Glutamatergic neuron (in vitro differentiated cells): ENCODE measurements around the gene NPHP1. TPM values are rescaled to one million over a fixed set of nuclear protein-coding genes. Genes with fewer than 3 reads are reported as not detected.
"Not testable (repeated sequence)": the region's sequence is repeated elsewhere in the genome, so short reads cannot be mapped to it uniquely, and the experiment has no call there.

Experiments
- DNase-seq: peaks from one replicate; pipeline ENCODE4 v3.0.0; 2022
- H3K27ac Mint-ChIP-seq: one replicate; pipeline ENCODE4 v1.8.0; 2020; ENCODE audit warnings: mild to moderate bottlenecking, mixed read lengths, inconsistent platforms; ENCODE audit not compliant: unreplicated experiment
- H3K27me3 Mint-ChIP-seq: one replicate; pipeline ENCODE4 v1.8.0; 2020; ENCODE audit warnings: mild to moderate bottlenecking, moderate library complexity, mixed read lengths, inconsistent platforms; ENCODE audit not compliant: unreplicated experiment
- H3K36me3 Mint-ChIP-seq: one replicate; pipeline ENCODE4 v1.8.0; 2020; ENCODE audit warnings: mild to moderate bottlenecking, mixed read lengths, inconsistent platforms; ENCODE audit not compliant: unreplicated experiment
- H3K4me1 Mint-ChIP-seq: one replicate; pipeline ENCODE4 v1.8.0; 2020; ENCODE audit warnings: mild to moderate bottlenecking, low read depth, mixed read lengths, inconsistent platforms; ENCODE audit not compliant: unreplicated experiment
- H3K4me3 Mint-ChIP-seq: one replicate; pipeline ENCODE4 v1.8.0; 2020; ENCODE audit warnings: mild to moderate bottlenecking, mixed read lengths, inconsistent platforms; ENCODE audit not compliant: unreplicated experiment
- H3K9me3 Mint-ChIP-seq: one replicate; pipeline ENCODE4 v1.8.0; 2020; ENCODE audit warnings: mild to moderate bottlenecking, moderate library complexity, mixed read lengths, inconsistent platforms; ENCODE audit not compliant: unreplicated experiment
- CTCF ChIP-seq: fragments of 200-600 bp; sonication (generic); IDR thresholded peaks from one replicate; pipeline ENCODE4 v1.5.0; 2021; ENCODE audit not compliant: partially characterized antibody, unreplicated experiment
- long read RNA-seq: library from polyadenylated mRNA; unstranded; transcript quantifications from one replicate; pipeline ENCODE4 v2.0.0, GENCODE V29; 2020; ENCODE audit not compliant: unreplicated experiment
- total RNA-seq: library from RNA; stranded (reverse); fragmentation: NEBNext Ultra II Directional; extraction: Animal tissue kit (Norgen Biotek cat#: 25700); gene quantifications from one replicate; pipeline ENCODE4 v1.2.1, GENCODE V29; 2021; ENCODE audit not compliant: unreplicated experiment

The NPHP1 gene
- 2.5 TPM for total RNA-seq
- long read RNA-seq, partial matches to known transcripts, result 1 of 2 reads
- long read RNA-seq, other reads (novel, unspliced or antisense), result 0 of 2 reads

DNA sequence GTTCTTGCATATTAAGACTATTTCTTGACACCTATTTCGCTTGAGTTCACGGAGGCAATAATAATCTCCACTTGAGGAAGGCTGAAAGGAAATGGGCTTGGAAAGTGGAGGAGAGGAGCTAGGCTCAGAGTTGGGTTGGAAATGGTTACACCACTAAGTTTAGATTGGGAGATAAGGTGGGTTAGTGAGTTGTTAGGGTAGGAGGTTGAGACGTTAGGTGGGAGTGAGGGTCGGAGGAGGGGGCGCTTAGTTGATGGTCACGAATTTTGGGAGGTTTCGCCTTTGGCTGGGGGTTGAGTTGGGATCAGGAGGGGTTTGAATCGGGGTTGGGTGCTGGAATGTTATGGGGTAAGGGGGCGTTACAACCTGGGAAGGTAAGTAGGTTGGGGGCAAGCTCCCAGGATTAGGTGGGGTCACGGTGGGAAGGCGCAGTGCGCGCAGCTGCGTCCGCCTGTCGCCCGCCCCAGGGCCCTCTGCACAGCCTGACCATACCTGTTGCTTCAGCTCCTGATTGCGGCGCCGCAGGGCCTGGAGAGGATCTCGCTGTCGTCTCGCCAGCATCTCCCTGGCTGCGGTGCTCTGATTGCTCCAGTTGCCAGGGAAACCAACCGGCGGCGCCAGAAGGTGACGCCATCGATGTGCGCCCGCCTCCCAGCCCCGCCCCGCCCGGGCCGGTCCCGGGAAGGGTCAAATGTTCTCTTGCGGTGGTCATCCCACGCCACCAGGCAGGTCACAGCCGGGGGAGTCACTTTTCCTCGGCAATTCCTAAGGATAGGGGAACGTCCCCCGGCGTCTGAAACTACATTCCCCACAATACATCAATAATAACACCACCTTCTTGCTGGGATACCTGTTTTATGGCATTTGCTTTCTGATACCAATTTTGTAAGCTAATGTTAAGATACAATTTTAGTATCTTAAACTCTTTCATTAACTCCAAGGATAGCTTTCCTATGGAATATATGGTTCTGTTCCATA lies at the start of gene NPHP1:
NPHP1 (minus strand) TSS at position 606 of the 978 bp plus-strand sequence; CDS start at position 561, 45 bp downstream.
- Mint-ChIP-seq H3K27me3 (peaks cover 2% of the 10 kb centered on the region), H3K4me3 (peak within 1 kb of the TSS; percentile 90), H3K27ac (peak within 1 kb of the TSS; percentile 20), H3K4me1 (no peaks in the 10 kb centered on the region), H3K9me3 (peaks cover 2% of the 10 kb centered on the region), H3K36me3 (peaks cover 2% of the 10 kb centered on the region)
- no peak for TF ChIP-seq CTCF
- peak; percentile 95 for DNase-seq

- not testable (repeated sequence) for H3K4me1 Mint-ChIP-seq, H3K4me3 Mint-ChIP-seq, H3K36me3 Mint-ChIP-seq, H3K27ac Mint-ChIP-seq, H3K27me3 Mint-ChIP-seq, H3K9me3 Mint-ChIP-seq, DNase-seq
Measured at GRCh38 chr2:110248081-110248795, 43.4 kb upstream of the NPHP1 start.

- not testable (repeated sequence) for H3K4me3 Mint-ChIP-seq
Measured at GRCh38 chr2:110245488-110246435, 40.9 kb upstream of the NPHP1 start.

DNA sequence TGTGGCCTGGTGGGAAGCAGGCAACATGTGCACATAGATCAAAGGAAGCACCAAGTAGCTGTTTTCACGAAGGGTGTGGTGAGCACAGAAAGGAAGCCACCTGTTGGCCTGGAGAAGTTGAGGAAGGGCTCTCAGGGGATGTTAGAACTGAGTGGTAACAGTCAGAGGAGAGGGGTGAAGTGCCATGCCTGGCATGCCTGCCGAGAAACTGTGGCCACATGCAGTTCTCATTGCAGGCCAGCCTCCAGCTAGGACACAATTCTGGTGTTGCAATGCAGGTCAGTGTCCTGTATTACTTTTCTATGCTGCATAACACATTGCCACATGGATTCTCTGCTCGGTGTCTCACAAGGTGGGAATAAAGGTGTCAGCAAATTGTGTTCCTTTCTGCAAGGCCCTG lies 38.5 kb upstream of the NPHP1 start:
- H3K36me3 Mint-ChIP-seq, H3K27ac Mint-ChIP-seq, H3K4me3 Mint-ChIP-seq, DNase-seq, H3K27me3 Mint-ChIP-seq, H3K9me3 Mint-ChIP-seq, H3K4me1 Mint-ChIP-seq: not testable (repeated sequence)

More at GRCh38 chr2:110245488-110246435, 40.9 kb upstream of the NPHP1 start:
- not testable (repeated sequence) for H3K4me1 Mint-ChIP-seq, H3K27ac Mint-ChIP-seq, H3K27me3 Mint-ChIP-seq, DNase-seq, H3K36me3 Mint-ChIP-seq, H3K9me3 Mint-ChIP-seq

DNA sequence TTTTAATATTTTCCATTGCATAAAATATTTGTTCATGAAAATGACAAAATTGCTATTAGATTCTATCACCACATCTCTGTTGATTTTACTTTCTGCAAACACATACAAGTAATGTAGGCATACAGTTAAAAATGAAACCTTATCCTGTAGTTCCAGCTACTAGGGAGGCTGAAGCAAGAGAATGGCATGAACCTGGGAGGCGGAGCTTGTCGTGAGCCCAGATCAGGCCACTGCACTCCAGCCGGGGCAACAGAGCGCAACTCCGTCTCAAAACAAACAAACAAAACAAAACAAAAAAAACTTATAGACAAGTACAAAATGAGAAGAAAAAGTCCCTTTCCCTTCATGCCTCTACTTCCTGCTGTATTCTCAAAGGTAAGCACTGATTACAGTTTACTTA lies 29.7 kb upstream of the NPHP1 start:
- not testable (repeated sequence) for H3K4me3 Mint-ChIP-seq

DNA sequence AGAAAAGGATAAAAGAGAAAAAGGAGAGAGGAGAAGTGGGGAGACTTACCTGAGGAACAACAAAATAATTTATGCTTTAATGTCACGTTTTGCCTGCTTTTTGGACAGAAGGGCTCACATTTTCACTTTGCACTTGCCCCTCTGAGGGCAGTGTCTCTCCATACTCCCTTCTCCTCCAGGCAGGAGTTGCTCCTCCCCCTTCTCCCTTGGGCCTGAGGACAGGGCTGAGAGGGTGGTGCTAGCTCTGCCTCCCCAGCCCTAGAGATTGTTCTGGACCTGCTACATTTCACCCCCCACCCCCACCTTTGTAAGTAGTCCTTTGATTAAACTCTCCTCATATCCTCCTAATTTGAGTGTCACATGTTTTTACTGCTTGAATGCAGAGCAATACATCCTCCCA lies 25.1 kb upstream of the NPHP1 start:
- not testable (repeated sequence) for H3K4me3 Mint-ChIP-seq, H3K4me1 Mint-ChIP-seq, H3K27me3 Mint-ChIP-seq, H3K36me3 Mint-ChIP-seq, H3K27ac Mint-ChIP-seq, DNase-seq, H3K9me3 Mint-ChIP-seq

More for the DNA sequence above, 29.7 kb upstream of the NPHP1 start:
- not testable (repeated sequence) for H3K9me3 Mint-ChIP-seq, H3K27me3 Mint-ChIP-seq, H3K4me1 Mint-ChIP-seq, DNase-seq, H3K27ac Mint-ChIP-seq, H3K36me3 Mint-ChIP-seq

DNA sequence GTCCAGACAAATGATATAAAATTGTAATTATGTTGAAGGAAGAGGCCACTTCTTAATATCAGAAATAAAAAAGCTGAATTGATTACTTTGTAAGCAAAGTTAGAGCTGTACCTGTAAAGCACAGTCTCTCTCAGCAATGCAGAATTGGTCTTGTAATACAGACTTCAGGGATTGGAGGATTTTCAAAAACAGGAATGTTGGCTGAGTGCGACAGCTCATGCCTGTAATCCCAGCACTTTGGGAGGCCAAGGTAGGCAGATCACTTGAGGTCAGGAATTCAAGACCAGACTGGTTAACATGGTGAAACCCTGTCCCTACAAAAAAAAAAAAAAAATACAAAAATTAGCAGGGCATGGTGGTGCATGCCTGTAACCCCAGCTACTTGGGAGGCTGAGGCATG lies 17.8 kb upstream of the NPHP1 start:
- H3K4me3 Mint-ChIP-seq, H3K36me3 Mint-ChIP-seq, DNase-seq, H3K27ac Mint-ChIP-seq, H3K27me3 Mint-ChIP-seq, H3K9me3 Mint-ChIP-seq, H3K4me1 Mint-ChIP-seq: not testable (repeated sequence)
